ENCODE measurements around the gene SRSF4.

DNA sequence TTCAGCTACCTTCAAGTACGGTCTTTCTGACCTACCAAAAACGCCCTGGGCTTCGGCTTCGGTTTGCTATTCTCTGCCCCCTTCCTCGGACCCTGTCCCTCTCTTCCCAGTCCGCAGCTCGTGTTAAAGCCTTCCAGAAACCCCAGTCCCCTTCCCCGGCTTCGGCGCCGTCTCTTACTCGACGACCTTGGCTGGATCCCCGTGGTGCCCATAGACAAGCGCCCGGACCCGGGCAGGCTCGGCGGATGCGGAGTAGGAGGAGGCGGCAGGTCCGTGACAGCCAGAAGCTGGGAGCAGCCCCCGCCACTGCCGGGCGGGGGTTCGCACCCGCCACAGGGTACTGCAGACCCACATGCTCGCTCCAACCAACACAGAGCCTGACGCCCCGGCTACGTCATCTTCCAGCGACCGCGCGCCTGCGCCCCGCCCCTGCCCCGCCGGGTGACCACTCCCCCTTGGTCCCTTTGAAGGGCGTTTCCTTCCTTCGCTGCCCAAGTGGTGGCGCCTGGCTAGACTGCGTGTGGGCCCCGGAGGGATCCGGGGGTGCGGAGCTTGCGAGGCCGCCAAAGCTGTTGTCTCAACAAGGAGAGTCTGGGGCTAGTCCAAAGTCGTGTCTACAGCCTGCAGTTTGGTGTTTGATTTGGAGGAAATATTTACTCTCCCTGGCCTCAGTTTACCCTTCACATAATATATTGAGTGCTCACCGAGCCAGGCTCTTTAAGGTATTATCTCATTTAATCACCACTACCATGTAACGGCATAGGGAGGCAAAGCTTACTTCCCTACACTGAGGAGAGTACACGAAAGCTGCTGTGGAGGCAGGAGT lies 49.1 kb upstream of the SRSF4 start, which contains the start of gene MECR:
- TF ChIP-seq, protein P1, sequence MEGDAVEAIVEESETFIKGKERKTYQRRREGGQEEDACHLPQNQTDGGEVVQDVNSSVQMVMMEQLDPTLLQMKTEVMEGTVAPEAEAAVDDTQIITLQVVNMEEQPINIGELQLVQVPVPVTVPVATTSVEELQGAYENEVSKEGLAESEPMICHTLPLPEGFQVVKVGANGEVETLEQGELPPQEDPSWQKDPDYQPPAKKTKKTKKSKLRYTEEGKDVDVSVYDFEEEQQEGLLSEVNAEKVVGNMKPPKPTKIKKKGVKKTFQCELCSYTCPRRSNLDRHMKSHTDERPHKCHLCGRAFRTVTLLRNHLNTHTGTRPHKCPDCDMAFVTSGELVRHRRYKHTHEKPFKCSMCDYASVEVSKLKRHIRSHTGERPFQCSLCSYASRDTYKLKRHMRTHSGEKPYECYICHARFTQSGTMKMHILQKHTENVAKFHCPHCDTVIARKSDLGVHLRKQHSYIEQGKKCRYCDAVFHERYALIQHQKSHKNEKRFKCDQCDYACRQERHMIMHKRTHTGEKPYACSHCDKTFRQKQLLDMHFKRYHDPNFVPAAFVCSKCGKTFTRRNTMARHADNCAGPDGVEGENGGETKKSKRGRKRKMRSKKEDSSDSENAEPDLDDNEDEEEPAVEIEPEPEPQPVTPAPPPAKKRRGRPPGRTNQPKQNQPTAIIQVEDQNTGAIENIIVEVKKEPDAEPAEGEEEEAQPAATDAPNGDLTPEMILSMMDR (IDR thresholded peaks at IDR 0.05; ENCODE audit: low read depth, low read length, poor library complexity, severe bottlenecking), result peak; percentile 56
- TF ChIP-seq EZH2phosphoT487 (IDR thresholded peaks at IDR 0.05; ENCODE audit: borderline replicate concordance, low read length), result no peak
